HepG2 (cell line): ENCODE results near the gene IRF1. TPM values are rescaled to one million over a fixed set of nuclear protein-coding genes. Genes with fewer than 3 reads are reported as not detected.

Experiments
- ATAC-seq: fragments of 200-7000 bp; cut with Tn5 transposase; 3 replicates; pipeline ENCODE4 v1.9.1; 2020; ENCODE audit warnings: mild to moderate bottlenecking, moderate library complexity
- BruUV-seq: library from RNA; stranded (reverse); fragments of 400-500 nt; replicated peaks from 2 replicates; lab custom pipeline; 2021; lab: Mats Ljungman, UMichigan
- CTCF ChIA-PET: fragments of 300-600 bp; formaldehyde crosslinking; extraction: SDS; loops from one replicate; lab custom pipeline; 2021; ENCODE audit warnings: low total read pairs, inconsistent platforms, low intra/inter-chr PET ratio; lab: Yijun Ruan, JAX
- POLR2A ChIA-PET: fragments of 350-600 bp; sonication (Branson Sonifier 250); formaldehyde crosslinking; loops from one replicate; lab custom pipeline; 2020; ENCODE audit warnings: antibody characterized with exemption, inconsistent platforms; lab: Yijun Ruan, JAX
- DNase-seq: peaks from one replicate; pipeline ENCODE4 v3.0.0-alpha.2; 2015; ENCODE audit warnings: low spot score
- FAIRE-seq: peaks from 3 replicates; lab custom pipeline; 2011; peaks lifted over from hg19 to GRCh38; lab: Jason Lieb, UNC
- H2AFZ ChIP-seq: one replicate; pipeline ENCODE4 v1.6.1; 2011; ENCODE audit warnings: low read length, inconsistent platforms
- H3K27ac ChIP-seq: fragments of 300-600 bp; 3 replicates; pipeline ENCODE4 v1.8.0; 2011; ENCODE audit warnings: mixed run types, mild to moderate bottlenecking, mixed read lengths, low read length, inconsistent platforms; ENCODE audit not compliant: insufficient read depth; ENCODE audit errors: extremely low read length
- H3K27me3 ChIP-seq, 2 experiments: fragments of 200-600 bp in 1 of 2; 2 replicates in 1 of 2; 3 replicates in 1 of 2; pipeline versions ENCODE4 v1.6.0 to v1.8.0; 2011; ENCODE audit warnings: low read length in 2 of 2, mild to moderate bottlenecking in 2 of 2, moderate library complexity in 2 of 2, inconsistent platforms in 1 of 2; ENCODE audit not compliant: insufficient read depth in 2 of 2, control insufficient read depth in 1 of 2
- H3K36me3 ChIP-seq, 2 experiments: fragments of 200-600 bp in 1 of 2; replicated peaks in 1 of 2; 2 replicates in 1 of 2; 3 replicates in 1 of 2; pipeline versions ENCODE4 v1.5.1 to v1.8.0; 2011; ENCODE audit warnings: low read length in 2 of 2, inconsistent platforms in 1 of 2; ENCODE audit not compliant: insufficient read depth in 2 of 2, control insufficient read depth in 1 of 2
- H3K4me1 ChIP-seq: 2 replicates; pipeline ENCODE4 v1.5.1; 2012; ENCODE audit warnings: low read length, inconsistent platforms; ENCODE audit not compliant: insufficient read depth
- H3K4me2 ChIP-seq: 2 replicates; pipeline ENCODE4 v1.6.0; 2011; ENCODE audit warnings: low read depth, low read length, inconsistent platforms
- H3K4me3 ChIP-seq, 3 experiments: fragments of 200-600 bp in 1 of 3; sonication (generic), shearing (Covaris generic) in 1 of 3; replicated peaks in 1 of 3; 2 replicates each; pipeline ENCODE4 v1.5.1; 2011 to 2016; ENCODE audit warnings: low read length in 3 of 3, inconsistent platforms in 2 of 3, low read depth in 2 of 3, mild to moderate bottlenecking in 2 of 3, control low read depth in 1 of 3, mixed read lengths in 1 of 3; ENCODE audit not compliant: insufficient read depth in 1 of 3
- H3K79me2 ChIP-seq: one replicate; pipeline ENCODE4 v1.6.1; 2011; ENCODE audit warnings: low read length, inconsistent platforms; ENCODE audit not compliant: insufficient read depth
- H3K9ac ChIP-seq: 2 replicates; pipeline ENCODE4 v1.6.0; 2011; ENCODE audit warnings: mild to moderate bottlenecking, low read depth, low read length, inconsistent platforms; ENCODE audit not compliant: insufficient read depth
- H3K9me3 ChIP-seq: 2 replicates; pipeline ENCODE4 v1.5.1; 2012; ENCODE audit warnings: mild to moderate bottlenecking, low read length
- H4K20me1 ChIP-seq: 2 replicates; pipeline ENCODE4 v1.6.0; 2011; ENCODE audit warnings: inconsistent platforms, mild to moderate bottlenecking, low read length, moderate library complexity; ENCODE audit not compliant: insufficient read depth
- BRCA1 ChIP-seq: sonication (generic); formaldehyde crosslinking; IDR thresholded peaks from 2 replicates; pipeline ENCODE4 v1.4.0; 2020; ENCODE audit warnings: missing genetic modification reagents
- FOXA1 ChIP-seq, 2 experiments: fragments of 450-650 bp in 1 of 2; sonication (generic) in 1 of 2; formaldehyde crosslinking in 1 of 2; IDR thresholded peaks; 2 replicates each; pipeline versions ENCODE4 v1.4.0 to v1.6.1; 2016 to 2020; ENCODE audit warnings: missing genetic modification reagents in 1 of 2
- FOXK2 ChIP-seq: fragments of 450-650 bp; IDR thresholded peaks from 2 replicates; pipeline ENCODE4 v1.6.1; 2016
- KDM5B ChIP-seq: sonication (generic); formaldehyde crosslinking; IDR thresholded peaks from 2 replicates; pipeline ENCODE4 v1.4.0; 2020; ENCODE audit warnings: missing genetic modification reagents, mild to moderate bottlenecking, borderline replicate concordance
- PAWR ChIP-seq: sonication (generic); formaldehyde crosslinking; IDR thresholded peaks from 2 replicates; pipeline ENCODE4 v1.4.0; 2020; ENCODE audit warnings: missing genetic modification reagents, mild to moderate bottlenecking, borderline replicate concordance
- ZNF17 ChIP-seq: sonication (generic); formaldehyde crosslinking; IDR thresholded peaks from 2 replicates; pipeline ENCODE4 v1.5.0; 2020; ENCODE audit warnings: mild to moderate bottlenecking, missing genetic modification reagents
- ZNF605 ChIP-seq: sonication (generic); formaldehyde crosslinking; IDR thresholded peaks from 2 replicates; pipeline ENCODE4 v1.8.0; 2022; ENCODE audit warnings: mild to moderate bottlenecking, missing genetic modification reagents
- ZNF75D ChIP-seq: sonication (generic); formaldehyde crosslinking; IDR thresholded peaks from 2 replicates; pipeline ENCODE4 v1.8.1; 2023; ENCODE audit warnings: missing genetic modification reagents, mild to moderate bottlenecking, borderline replicate concordance
- ZNF775 ChIP-seq: sonication (generic); formaldehyde crosslinking; IDR thresholded peaks from 2 replicates; pipeline ENCODE4 v1.4.0; 2020; ENCODE audit warnings: missing genetic modification reagents, mild to moderate bottlenecking, moderate library complexity, borderline replicate concordance
- ZSCAN12 ChIP-seq: sonication (generic); formaldehyde crosslinking; IDR thresholded peaks from 2 replicates; pipeline ENCODE4 v1.9.0; 2021; ENCODE audit warnings: mild to moderate bottlenecking, missing genetic modification reagents
- WGBS: methylation state at CpG from one replicate; pipeline ENCODE4 v1.1.6; 2017; ENCODE audit warnings: low lambda C conversion rate; 5-methylcytosine and 5-hydroxymethylcytosine counted together
- in situ Hi-C: cut with HindIII; loops from 2 replicates; pipeline ENCODE4 v1.10.0; 2017; ENCODE audit warnings: low pct_unique_long_range_greater_than_20kb; ENCODE audit not compliant: extremely low pct_ligation_motif_present
- intact Hi-C: fragments of 100-400 bp; cut with micrococcal nuclease; formaldehyde crosslinking; loops from one replicate; pipeline ENCODE4 v1.10.0; 2022; ENCODE audit not compliant: unreplicated experiment
- polyA plus RNA-seq, 8 experiments: library from polyadenylated mRNA; depleted of rRNA in 3 of 8; stranded (reverse) in 7 of 8; unstranded in 1 of 8; fragments of >200 nt; fragmentation: Illumina TruSeq in 4 of 8; extraction: Trizol in 4 of 8; gene quantifications; 2 replicates each; pipeline versions ENCODE4 v1.2.1 to v1.2.3, GENCODE V29; 2011 to 2016; ENCODE audit warnings: low read depth in 4 of 8, missing spikeins in 1 of 8, mixed read lengths in 1 of 8; ENCODE audit not compliant: insufficient read depth in 1 of 8
- total RNA-seq, 5 experiments: library from RNA; depleted of rRNA; stranded (reverse); fragments of >200 nt; fragmentation: Illumina TruSeq; extraction: Trizol; gene quantifications; 2 replicates each; pipeline ENCODE4 v1.2.3, GENCODE V29; 2016; ENCODE audit warnings: low read depth in 1 of 5
- TF ChIP-seq, protein P1 (sequence below): sonication (generic); formaldehyde crosslinking; IDR thresholded peaks from 2 replicates; pipeline ENCODE4 v1.9.0; 2021; ENCODE audit warnings: missing genetic modification reagents, borderline replicate concordance
- TF ChIP-seq, protein P2 (sequence below): sonication (generic); formaldehyde crosslinking; IDR thresholded peaks from 2 replicates; pipeline ENCODE4 v1.9.0; 2021; ENCODE audit warnings: missing genetic modification reagents, borderline replicate concordance

The IRF1 gene
- total and polyA plus RNA-seq, 2 of the 13 experiments (the other 11 are each of a cell fraction or from before 2014, with no cell fraction given): 4.1 to 8.8 TPM

DNA sequence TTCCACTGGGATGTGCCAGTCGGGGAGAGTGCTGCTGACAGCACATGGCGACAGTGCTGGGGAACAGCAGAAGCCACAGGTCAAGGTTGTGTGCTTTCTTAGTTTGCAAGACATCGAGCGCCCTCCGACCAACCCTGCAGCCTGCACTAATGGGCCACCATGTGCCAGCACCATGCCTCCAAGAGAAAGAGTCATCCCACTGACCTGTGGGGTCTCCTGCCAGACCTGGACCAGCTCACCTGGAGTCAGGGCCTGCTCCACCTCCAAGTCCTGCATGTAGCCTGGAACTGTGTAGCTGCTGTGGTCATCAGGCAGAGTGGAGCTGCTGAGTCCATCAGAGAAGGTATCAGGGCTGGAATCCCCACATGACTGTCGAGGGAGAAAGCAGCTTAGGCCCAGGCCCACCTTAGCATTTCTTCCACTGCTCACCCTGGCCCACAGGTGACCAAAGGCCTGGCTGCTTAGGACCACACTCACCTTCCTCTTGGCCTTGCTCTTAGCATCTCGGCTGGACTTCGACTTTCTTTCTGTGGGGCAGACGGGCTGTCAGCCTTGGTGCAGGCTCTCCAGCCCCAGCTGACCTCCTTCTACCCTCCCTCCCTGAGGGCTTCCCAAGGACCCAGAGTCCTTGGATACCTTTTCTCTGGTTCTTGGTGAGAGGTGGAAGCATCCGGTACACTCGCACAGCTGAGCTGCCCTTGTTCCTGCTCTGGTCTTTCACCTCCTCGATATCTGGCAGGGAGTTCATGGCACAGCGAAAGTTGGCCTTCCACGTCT is 4.1 kb downstream of the IRF1 start:
- ChIA-PET POLR2A (interaction anchor here (0.7 to 2.2 kb wide), 3 partner anchors 9 to 64 kb away, joined by 4 to 8 read pairs (median 4); no protein-coding TSS in a partner anchor), CTCF (no interaction called here)
- Histone ChIP-seq H3K4me2 (no peak overlapping the region), H3K79me2 (peaks cover 6% of the 10 kb centered on the region), H3K36me3 (peaks cover 20 to 46% of the 10 kb centered on the region in 2 experiments; a peak in 4 of 5 replicates), H4K20me1 (peaks cover 3% of the 10 kb centered on the region; the same call in 1 of the 2 replicates), H3K9ac (no peak overlapping the region), H3K4me3 (no peak overlapping the region), H2AFZ (no peak overlapping the region), H3K27me3 (no peaks in the 10 kb centered on the region), H3K4me1 (peaks cover 30% of the 10 kb centered on the region), H3K27ac (no peak overlapping the region), H3K9me3 (no peaks in the 10 kb centered on the region)
- in situ Hi-C loops: no loop called here
- BruUV-seq: no TSS peak
- WGBS: 96% methylated on average over 10 of the region's 14 CpGs
- FAIRE-seq: no peak
- no peak for ATAC-seq
- no peak for TF ChIP-seq BRCA1
- intact Hi-C loops: no loop called here
- no peak for DNase-seq

DNA sequence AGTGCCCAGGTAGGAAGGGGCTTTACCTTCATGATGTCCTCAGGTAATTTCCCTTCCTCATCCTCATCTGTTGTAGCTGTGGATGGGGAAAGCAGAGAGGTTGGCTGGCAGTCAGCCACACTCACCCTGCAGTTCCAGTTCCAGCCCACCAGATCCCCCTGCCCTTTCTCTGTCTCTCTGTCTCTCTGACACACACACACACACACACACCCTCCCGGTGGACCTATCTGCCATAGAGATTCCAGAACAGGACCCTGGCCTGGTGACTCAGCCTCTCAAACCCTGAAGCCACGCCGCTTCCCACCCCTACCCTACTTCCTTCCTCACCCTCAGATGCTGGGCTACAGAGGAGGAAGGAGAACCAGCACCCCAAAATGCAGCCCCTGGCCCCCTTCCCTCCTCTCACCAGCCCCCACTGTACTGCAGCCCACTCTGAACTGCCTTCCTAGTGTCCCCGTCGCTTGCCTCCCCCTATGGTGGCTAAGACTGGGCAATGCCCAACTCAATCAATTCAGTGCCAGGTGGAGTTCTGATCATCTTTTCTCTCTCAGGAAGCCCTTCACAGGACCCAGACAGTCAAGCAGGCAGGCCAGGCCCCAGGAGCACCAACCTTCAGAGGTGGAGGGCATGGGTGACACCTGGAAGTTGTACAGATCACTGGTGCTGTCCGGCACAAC is 4.8 kb downstream of the IRF1 start:
- intact Hi-C loops: no loop called here
- TF ChIP-seq, protein P1, sequence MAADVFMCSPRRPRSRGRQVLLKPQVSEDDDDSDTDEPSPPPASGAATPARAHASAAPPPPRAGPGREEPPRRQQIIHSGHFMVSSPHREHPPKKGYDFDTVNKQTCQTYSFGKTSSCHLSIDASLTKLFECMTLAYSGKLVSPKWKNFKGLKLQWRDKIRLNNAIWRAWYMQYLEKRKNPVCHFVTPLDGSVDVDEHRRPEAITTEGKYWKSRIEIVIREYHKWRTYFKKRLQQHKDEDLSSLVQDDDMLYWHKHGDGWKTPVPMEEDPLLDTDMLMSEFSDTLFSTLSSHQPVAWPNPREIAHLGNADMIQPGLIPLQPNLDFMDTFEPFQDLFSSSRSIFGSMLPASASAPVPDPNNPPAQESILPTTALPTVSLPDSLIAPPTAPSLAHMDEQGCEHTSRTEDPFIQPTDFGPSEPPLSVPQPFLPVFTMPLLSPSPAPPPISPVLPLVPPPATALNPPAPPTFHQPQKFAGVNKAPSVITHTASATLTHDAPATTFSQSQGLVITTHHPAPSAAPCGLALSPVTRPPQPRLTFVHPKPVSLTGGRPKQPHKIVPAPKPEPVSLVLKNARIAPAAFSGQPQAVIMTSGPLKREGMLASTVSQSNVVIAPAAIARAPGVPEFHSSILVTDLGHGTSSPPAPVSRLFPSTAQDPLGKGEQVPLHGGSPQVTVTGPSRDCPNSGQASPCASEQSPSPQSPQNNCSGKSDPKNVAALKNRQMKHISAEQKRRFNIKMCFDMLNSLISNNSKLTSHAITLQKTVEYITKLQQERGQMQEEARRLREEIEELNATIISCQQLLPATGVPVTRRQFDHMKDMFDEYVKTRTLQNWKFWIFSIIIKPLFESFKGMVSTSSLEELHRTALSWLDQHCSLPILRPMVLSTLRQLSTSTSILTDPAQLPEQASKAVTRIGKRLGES (CRISPR knock-in tag): no peak
- TF ChIP-seq FOXA1 (IDR thresholded peaks at IDR 0.05) (no peak), FOXA1 (CRISPR knock-in tag; IDR thresholded peaks at IDR 0.05) (no peak), ZNF75D (no peak), ZNF605 (CRISPR knock-in tag) (no peak), KDM5B (CRISPR knock-in tag) (no peak), PAWR (CRISPR knock-in tag) (no peak), FOXK2 (no peak), ZSCAN12 (no peak), ZNF775 (CRISPR knock-in tag) (no peak), ZNF17 (CRISPR knock-in tag) (no peak)
- TF ChIP-seq, protein P2, sequence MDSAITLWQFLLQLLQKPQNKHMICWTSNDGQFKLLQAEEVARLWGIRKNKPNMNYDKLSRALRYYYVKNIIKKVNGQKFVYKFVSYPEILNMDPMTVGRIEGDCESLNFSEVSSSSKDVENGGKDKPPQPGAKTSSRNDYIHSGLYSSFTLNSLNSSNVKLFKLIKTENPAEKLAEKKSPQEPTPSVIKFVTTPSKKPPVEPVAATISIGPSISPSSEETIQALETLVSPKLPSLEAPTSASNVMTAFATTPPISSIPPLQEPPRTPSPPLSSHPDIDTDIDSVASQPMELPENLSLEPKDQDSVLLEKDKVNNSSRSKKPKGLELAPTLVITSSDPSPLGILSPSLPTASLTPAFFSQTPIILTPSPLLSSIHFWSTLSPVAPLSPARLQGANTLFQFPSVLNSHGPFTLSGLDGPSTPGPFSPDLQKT (CRISPR knock-in tag): no peak

More for the DNA sequence above, 4.8 kb downstream of the IRF1 start:
- H3K9ac ChIP-seq: no peak overlapping the region
- H2AFZ ChIP-seq: no peak overlapping the region
- no peak overlapping the region for H3K4me2 ChIP-seq
- 89% methylated on average over 6 of the region's 6 CpGs for WGBS
- H3K36me3 ChIP-seq: peaks cover 20 to 46% of the 10 kb centered on the region in 2 experiments; a peak in 4 of 5 replicates
- ChIA-PET CTCF (no interaction called here), POLR2A (interaction anchor here (1.0 to 1.7 kb wide), 2 partner anchors 10 to 63 kb away, joined by 3 to 4 read pairs; no protein-coding TSS in a partner anchor)
- in situ Hi-C loops: no loop called here
- H3K27me3 ChIP-seq: no peaks in the 10 kb centered on the region
- peaks cover 31% of the 10 kb centered on the region for H3K4me1 ChIP-seq
- H3K9me3 ChIP-seq: no peaks in the 10 kb centered on the region
- BruUV-seq: no TSS peak
- H3K4me3 ChIP-seq: no peak overlapping the region
- FAIRE-seq: no peak
- DNase-seq: no peak
- peaks cover 6% of the 10 kb centered on the region for H3K79me2 ChIP-seq
- H3K27ac ChIP-seq: no peak overlapping the region
- ATAC-seq: no peak
- H4K20me1 ChIP-seq: peaks cover 3% of the 10 kb centered on the region; the same call in 1 of the 2 replicates
